ENCODE data around the gene EDRF1. TPM values are rescaled to one million over a fixed set of nuclear protein-coding genes. Genes with fewer than 3 reads are reported as not detected.
A peak's percentile ranks its signal among the peaks of the same experiment; 100 is the strongest.

The EDRF1 gene
- total RNA-seq, 2 experiments from 2014 or later, result 31.3 to 33.8 TPM

DNA sequence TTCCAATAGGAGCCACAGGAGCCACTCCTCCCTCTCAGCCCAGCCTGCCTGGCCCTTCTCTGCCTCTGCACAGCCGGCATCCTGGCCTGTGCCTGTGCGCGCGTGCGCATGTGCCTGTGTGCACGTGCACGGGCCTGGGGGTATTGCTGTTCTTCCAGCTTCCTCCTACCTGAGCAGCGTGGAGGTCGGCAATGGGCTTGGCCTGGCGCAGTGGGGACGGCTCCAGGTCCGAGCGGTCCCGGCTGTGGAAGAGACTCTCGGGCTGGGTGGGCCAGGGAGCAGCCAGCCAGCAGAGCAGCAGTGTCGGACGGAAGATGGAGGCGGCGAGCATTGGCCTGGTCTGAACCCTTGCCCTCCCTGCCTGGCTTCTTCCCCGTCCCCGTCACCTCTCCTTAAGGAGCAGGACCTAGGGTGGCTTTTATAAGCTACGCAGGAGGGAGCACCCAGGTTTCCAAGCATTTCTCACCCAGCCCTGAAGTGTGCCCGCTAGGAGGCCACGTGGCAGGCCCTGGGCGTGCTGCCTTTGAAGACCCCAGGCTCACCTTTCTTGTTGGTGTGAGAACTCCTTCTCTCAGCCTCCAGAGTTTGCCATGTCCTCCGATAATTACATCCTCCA, 56.1 kb downstream of the EDRF1 start, which contains the start of gene MMP21:
Gene MMP21, minus strand, starts transcription at position 331 of the 616 bp plus-strand sequence. Its CDS starts 0 bp downstream, at position 331.
- POLR2A ChIA-PET, result no interaction called here
- peaks cover 1% of the 10 kb centered on the region for H3K27me3 Mint-ChIP-seq
- DNase-seq, result no peak
- CTCF ChIA-PET, result no interaction called here
- H3K4me1 Mint-ChIP-seq, result no peaks in the 10 kb centered on the region
- H3K9me3 Mint-ChIP-seq, result no peaks in the 10 kb centered on the region
- no peaks in the 10 kb centered on the region for H3K36me3 Mint-ChIP-seq (ENCODE audit: low read depth)
- no peak within 1 kb of the TSS for H3K4me3 Mint-ChIP-seq
- no peak within 1 kb of the TSS for H3K27ac Mint-ChIP-seq

DNA sequence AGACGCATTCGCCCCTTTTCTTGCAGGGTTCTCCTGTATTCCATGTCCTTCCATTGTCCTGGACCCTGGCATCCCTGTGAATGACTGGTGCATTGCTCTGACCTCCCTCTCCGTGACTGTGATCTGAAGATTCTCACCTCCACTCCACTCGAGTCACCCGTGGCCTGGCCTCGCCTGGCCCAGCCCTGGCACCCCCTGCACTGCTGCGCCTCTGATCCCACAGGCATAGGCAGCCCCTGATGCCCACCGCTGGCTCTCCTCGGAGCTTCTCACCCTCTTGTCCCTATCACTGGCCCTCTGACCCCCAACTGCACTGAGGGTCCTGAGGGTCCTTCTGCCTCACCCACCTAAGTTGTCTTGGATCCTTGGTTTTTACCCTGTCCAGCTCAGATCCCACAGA, 58.3 kb downstream of the EDRF1 start:
- DNase-seq, result no peak
- H3K4me3 Mint-ChIP-seq, result no peak overlapping the region
- no peaks in the 10 kb centered on the region for H3K36me3 Mint-ChIP-seq (ENCODE audit: low read depth)
- ChIA-PET POLR2A (no interaction called here), CTCF (no interaction called here)
- no peaks in the 10 kb centered on the region for H3K4me1 Mint-ChIP-seq
- no peak overlapping the region for H3K27ac Mint-ChIP-seq
- peaks cover 1% of the 10 kb centered on the region for H3K27me3 Mint-ChIP-seq
- H3K9me3 Mint-ChIP-seq, result no peaks in the 10 kb centered on the region

DNA sequence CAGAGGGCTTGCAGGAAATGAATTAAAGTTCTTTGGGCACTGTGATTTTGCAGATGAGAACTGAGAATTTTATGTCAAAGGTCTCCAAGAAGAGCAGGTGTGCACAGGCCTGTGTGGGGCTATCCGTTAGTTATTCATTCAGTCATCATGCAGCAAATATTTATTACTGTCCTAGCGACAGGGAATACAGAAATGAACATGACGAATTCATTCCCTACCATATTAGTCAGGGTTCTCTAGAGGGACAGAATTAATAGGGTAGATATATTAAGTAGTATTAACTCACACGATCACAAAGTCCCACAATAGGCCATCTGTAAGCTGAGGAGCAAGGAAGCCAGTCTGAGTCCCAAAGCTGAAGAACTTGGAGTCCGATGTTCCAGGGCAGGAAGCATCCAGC, 59.0 kb downstream of the EDRF1 start:
- H3K9me3 Mint-ChIP-seq, result no peaks in the 10 kb centered on the region
- no peak overlapping the region for H3K4me3 Mint-ChIP-seq
- DNase-seq, result no peak
- CTCF ChIA-PET, result no interaction called here
- H3K27me3 Mint-ChIP-seq, result peaks cover 1% of the 10 kb centered on the region
- POLR2A ChIA-PET, result no interaction called here
- H3K36me3 Mint-ChIP-seq (ENCODE audit: low read depth), result no peaks in the 10 kb centered on the region
- H3K27ac Mint-ChIP-seq, result no peak overlapping the region
- no peaks in the 10 kb centered on the region for H3K4me1 Mint-ChIP-seq

DNA sequence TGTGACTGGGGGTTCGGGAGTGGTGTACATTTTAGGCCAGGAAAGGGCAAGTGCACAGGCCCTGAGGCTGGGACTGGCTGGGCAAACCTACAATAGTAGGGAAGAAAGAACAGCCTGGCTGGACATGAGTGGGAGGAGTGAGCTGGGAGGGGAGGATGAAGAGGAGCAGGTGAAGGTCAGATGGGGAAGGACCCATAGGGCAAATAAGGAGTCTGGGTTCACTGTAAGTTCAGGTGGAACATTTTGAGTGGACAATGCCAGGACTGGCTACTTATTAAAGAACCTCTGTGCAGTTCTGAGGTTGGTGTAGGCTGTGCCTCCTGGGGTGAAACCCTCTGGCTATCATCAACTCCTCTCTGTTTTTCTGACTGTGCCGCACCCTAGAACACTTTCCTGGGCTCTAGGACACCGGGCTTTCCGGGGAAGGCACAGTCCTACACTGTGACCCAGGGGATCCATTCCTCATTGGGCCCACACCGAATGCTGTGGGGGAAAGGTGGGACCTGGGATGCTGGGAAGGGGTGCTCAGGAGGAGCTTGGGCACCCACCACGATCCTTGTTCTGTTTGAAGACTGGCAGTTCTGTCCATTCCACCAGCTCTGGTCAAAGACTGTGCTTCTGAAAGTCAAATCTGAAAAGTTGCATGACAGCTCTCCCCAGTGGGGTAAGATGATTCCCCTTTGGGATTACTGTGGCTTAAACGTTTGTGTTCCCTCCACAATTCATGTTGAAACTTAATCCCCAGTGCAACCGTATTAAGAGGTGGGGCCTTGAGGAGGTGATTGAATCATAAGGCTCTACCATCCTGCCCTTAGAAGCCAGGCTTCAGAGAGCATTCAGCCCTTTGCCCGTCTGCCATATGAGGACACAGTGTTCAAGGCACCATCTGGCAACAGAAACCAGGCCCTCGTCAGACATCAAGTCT, 60.2 kb downstream of the EDRF1 start:
- Mint-ChIP-seq H3K4me1 (no peaks in the 10 kb centered on the region), H3K9me3 (no peaks in the 10 kb centered on the region), H3K27me3 (no peaks in the 10 kb centered on the region), H3K36me3 (ENCODE audit: low read depth) (no peaks in the 10 kb centered on the region), H3K27ac (no peak overlapping the region), H3K4me3 (no peak overlapping the region)
- ChIA-PET CTCF (no interaction called here), POLR2A (no interaction called here)
- DNase-seq, result no peak

DNA sequence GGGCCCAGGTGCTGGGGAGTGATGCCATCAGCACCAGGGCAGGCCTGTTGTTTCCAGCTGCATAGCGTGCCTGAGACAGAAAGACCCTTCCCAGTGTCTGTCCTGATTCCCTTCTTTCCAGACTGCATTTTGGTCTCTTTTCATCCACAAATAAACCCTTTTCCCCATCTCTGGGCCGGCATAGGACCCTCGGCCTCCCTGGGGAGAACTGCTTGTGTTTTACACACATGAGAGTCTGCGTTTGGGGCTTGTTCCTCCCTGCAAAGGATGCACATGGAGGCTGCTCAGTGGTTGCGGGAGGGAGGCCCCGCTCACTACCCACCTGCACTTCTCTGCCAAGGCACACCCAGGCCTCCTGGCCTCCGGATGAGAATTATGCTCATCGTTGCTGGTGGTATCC, 61.9 kb downstream of the EDRF1 start:
- Mint-ChIP-seq H3K27me3 (no peaks in the 10 kb centered on the region), H3K4me1 (no peaks in the 10 kb centered on the region), H3K27ac (no peak overlapping the region), H3K9me3 (no peaks in the 10 kb centered on the region), H3K36me3 (ENCODE audit: low read depth) (no peaks in the 10 kb centered on the region), H3K4me3 (no peak overlapping the region)
- POLR2A ChIA-PET, result no interaction called here
- no peak for DNase-seq
- CTCF ChIA-PET, result no interaction called here

DNA sequence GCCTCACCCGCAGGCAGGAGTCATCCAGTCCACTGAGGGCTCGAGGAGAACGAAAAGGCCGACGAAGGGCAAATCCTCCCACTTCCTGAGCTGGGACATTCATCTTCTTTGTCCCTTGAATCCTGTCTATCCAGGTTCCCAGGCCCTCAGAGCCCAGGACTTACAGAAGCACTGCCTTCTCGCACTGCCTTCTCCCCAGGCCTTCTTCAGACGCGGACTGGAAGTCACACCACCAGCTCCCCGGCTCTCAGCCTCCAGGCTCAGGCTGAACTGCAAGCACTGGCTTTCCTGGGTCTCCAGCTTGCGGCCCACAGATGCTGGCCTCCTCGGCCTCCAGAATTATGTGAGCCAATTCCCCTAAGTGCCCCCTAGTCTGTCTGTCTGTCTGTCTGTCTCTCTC, 62.5 kb downstream of the EDRF1 start:
- Mint-ChIP-seq H3K4me3 (no peak overlapping the region), H3K9me3 (no peaks in the 10 kb centered on the region), H3K27me3 (no peaks in the 10 kb centered on the region), H3K4me1 (no peaks in the 10 kb centered on the region), H3K27ac (no peak overlapping the region), H3K36me3 (ENCODE audit: low read depth) (no peaks in the 10 kb centered on the region)
- ChIA-PET POLR2A (no interaction called here), CTCF (no interaction called here)
- DNase-seq, result no peak

DNA sequence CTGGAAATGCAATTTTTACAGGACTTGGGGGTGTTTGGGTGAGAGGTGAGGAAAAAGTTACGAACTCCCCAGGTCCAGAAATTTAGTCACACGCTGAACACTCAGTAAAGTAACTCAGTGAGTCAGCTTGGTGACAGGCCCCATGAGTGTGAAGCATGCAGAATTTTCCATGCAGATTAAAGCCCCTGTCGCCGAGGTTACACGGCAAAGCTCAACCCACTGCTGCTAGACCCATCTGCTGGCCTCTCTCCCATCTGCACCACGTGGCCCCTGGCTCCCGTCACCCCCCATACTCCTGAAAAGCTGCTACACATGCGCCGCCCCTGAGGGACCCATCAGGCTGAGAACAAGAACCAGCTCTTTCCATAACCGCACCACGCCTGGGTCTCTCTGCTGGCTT, 63.1 kb downstream of the EDRF1 start:
- POLR2A ChIA-PET, result no interaction called here
- Mint-ChIP-seq H3K27me3 (no peaks in the 10 kb centered on the region), H3K4me3 (no peak overlapping the region), H3K36me3 (ENCODE audit: low read depth) (peaks cover under 1% of the 10 kb centered on the region), H3K27ac (no peak overlapping the region), H3K4me1 (peaks cover 6% of the 10 kb centered on the region), H3K9me3 (no peaks in the 10 kb centered on the region)
- CTCF ChIA-PET, result no interaction called here
- no peak for DNase-seq

DNA sequence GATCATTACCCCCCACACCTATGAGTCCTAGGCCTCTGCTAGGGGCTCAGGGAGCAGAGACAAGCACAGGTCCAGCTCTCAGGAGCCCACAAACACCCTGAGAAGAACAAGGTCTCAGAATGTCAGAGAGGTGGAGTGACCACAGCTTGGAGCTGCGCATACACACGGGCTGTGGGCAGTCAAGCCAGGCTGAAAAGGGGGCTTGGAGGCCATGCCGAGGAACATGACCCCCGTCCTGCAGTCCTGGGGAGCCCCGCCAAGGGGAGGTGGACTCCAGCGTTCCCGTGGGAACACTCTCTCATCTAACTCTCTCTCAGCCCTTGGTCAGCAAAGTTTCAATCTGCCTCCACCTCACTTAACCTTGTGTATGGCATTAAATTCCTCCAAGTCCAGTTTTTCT, 63.9 kb downstream of the EDRF1 start:
- H3K4me3 Mint-ChIP-seq, result no peak overlapping the region
- no peak for DNase-seq
- CTCF ChIA-PET, result no interaction called here
- H3K27ac Mint-ChIP-seq, result no peak overlapping the region
- H3K36me3 Mint-ChIP-seq (ENCODE audit: low read depth), result peaks cover 3% of the 10 kb centered on the region
- POLR2A ChIA-PET, result no interaction called here
- no peaks in the 10 kb centered on the region for H3K9me3 Mint-ChIP-seq
- H3K27me3 Mint-ChIP-seq, result no peaks in the 10 kb centered on the region
- peaks cover 14% of the 10 kb centered on the region for H3K4me1 Mint-ChIP-seq

DNA sequence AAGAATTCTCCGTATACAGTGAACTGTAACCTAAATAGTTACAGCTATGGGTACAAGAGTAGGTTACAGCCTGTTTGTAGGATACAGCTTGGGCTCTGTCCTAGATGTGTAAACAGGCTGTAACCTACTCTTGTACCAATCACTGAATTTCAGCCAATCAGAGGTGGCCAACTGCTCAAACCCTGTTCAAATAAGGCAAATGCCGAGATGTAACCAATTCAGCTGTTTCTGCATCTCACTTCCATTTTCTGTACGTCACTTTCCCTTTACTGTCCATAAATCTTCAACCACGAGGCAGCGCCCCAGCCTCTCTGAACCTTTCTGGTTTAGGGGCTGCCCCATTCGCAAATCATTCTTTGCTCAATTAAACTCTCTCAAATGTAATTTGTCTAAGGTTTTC, 64.4 kb downstream of the EDRF1 start:
- no peak for DNase-seq
- H3K4me3 Mint-ChIP-seq, result no peak overlapping the region
- peaks cover 18% of the 10 kb centered on the region for H3K4me1 Mint-ChIP-seq
- no peaks in the 10 kb centered on the region for H3K9me3 Mint-ChIP-seq
- peaks cover 3% of the 10 kb centered on the region for H3K36me3 Mint-ChIP-seq (ENCODE audit: low read depth)
- POLR2A ChIA-PET, result no interaction called here
- CTCF ChIA-PET, result no interaction called here
- H3K27me3 Mint-ChIP-seq, result no peaks in the 10 kb centered on the region
- H3K27ac Mint-ChIP-seq, result no peak overlapping the region

DNA sequence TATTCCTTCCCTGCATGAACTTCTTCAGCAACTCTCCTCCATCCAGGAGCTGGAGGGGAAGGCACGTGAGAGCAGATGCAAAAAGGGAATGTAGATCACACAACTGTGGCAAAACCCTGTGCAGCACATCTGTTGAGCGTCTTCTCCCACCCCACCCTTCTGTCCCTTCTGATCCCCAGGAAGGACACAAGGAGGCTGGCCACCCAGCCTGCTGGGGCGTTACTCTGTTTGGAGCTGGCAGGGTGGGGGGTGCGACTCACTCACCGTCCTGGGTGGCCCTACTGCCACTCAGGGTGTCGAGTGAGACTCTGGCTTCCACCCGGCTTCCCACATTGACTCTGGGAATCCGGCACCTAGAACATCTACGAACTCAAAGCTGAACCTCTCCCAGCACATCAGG, 66.3 kb downstream of the EDRF1 start:
- ChIA-PET CTCF (interaction anchor here (0.7 kb wide), 1 partner anchor 196 kb away, joined by 3 read pairs; no protein-coding TSS in a partner anchor), POLR2A (no interaction called here)
- H3K4me1 Mint-ChIP-seq, result peaks cover 27% of the 10 kb centered on the region
- no peaks in the 10 kb centered on the region for H3K9me3 Mint-ChIP-seq
- no peak for DNase-seq
- H3K27ac Mint-ChIP-seq, result no peak overlapping the region
- H3K36me3 Mint-ChIP-seq (ENCODE audit: low read depth), result peaks cover 8% of the 10 kb centered on the region
- no peaks in the 10 kb centered on the region for H3K27me3 Mint-ChIP-seq
- no peak overlapping the region for H3K4me3 Mint-ChIP-seq

DNA sequence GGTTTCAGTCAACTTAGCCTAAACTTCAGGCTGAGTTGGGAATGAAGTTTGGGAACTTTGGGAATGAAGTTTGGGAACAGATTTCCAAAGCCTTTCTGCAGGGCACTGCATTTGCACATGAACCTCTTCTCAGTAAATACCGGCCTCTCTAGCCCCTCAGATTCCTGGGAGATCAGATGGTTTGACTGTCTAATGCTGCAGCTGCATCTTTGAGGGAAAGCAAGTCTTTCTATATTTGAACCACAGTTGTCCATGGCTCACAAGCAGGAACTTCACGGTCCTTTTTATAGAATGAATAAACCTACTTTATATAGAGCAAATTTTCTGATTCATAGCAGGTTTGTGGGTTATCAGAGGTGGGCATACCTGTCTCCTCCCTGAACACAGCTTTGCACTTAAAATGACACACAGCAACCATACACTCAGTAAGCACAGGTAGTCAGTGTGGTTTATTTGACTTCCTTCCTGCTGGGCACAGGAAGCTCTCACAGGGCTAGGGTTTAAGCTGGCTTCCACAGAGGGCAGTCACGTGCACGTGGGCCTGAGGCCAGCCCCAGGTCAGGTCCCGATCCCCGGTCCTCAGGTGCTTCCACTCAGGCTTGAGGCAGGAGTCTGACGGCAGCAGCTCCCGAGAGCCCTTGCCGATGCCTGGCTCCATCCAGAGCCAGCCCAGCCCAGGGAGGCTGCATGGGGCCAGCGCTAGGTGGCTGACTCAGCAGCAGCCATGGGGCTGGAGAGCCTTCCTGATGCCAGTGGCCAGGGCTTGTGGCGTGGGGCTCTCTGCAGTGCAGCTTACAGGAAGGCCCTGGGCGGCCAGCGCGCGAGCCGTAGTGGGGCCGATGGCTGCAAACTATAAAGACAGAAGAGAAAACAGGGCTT, 68.9 kb downstream of the EDRF1 start:
- POLR2A ChIA-PET, result interaction anchor here (1.0 to 1.5 kb wide), 2 partner anchors 35 to 69 kb away, joined by 3 to 5 read pairs; partner anchors contain the start of genes BCCIP and EDRF1
- no peak overlapping the region for H3K4me3 Mint-ChIP-seq
- DNase-seq, result peak; percentile 22
- H3K36me3 Mint-ChIP-seq (ENCODE audit: low read depth), result peaks cover 15% of the 10 kb centered on the region
- peak overlapping the region; percentile 50 for H3K27ac Mint-ChIP-seq
- no peaks in the 10 kb centered on the region for H3K27me3 Mint-ChIP-seq
- peaks cover 27% of the 10 kb centered on the region for H3K4me1 Mint-ChIP-seq
- no peaks in the 10 kb centered on the region for H3K9me3 Mint-ChIP-seq
- CTCF ChIA-PET, result no interaction called here

DNA sequence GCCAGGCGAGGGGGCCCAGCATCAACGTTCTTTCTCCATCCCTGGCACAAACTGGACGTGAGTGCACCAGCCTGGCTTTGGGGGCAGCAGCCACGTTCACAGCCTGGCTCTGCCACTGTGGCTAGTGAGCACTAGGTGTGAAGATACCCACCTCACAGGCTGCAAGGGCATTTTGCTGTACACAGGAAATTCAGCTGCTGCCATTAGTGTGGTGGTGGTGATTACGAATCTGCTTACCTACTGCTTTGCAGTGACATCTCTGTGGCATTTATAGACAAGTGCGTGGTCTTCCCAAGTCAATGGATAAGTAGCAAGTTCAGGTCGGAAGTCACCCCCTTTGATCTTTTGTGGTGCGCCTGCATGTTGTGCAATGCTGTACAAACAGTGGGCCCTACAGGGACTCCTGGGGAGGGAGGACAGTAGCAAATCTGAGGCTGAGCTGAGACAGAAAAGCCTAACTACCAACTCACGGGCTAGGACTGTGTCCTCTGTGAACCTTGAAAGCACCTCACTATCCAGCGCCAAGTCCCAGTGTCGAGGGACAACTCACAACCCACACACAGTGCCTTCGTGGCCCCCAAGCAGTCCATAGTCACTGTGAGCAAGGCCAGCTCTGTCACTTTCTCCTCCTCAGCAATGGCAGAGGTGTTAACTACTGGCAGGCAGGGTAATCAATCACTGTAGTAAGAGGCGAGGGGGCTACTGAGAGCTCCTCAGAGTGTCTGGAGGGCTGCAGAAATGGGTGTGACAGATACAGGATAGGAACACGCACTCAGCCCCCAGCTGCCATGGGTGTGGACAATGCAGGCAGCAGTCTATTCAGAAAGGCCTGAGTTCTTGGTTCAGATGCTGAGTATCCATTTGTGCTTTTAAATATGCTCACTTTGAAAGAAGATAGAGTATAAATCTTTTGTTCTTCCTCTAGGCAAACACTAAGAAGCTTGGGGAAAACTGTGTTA, 73.1 kb downstream of the EDRF1 start:
- Mint-ChIP-seq H3K4me3 (no peak overlapping the region), H3K9me3 (no peaks in the 10 kb centered on the region), H3K4me1 (peaks cover 21% of the 10 kb centered on the region), H3K27me3 (no peaks in the 10 kb centered on the region), H3K27ac (no peak overlapping the region), H3K36me3 (ENCODE audit: low read depth) (peaks cover 22% of the 10 kb centered on the region)
- POLR2A ChIA-PET, result no interaction called here
- no peak for DNase-seq
- CTCF ChIA-PET, result no interaction called here

Measured in activated CD4-positive, alpha-beta memory T cell treated with anti-CD3 and anti-CD28 coated beads, Interleukin-2, amount 10 ng/mL, durations not matched to agents 7 days and 5 days (primary cell).